ENCODE data around the gene PTPN5. TPM values are rescaled to one million over a fixed set of nuclear protein-coding genes. Genes with fewer than 3 reads are reported as not detected.

Gene PTPN5
- total RNA-seq, 1 experiment from 2014 or later: 1.4 TPM

GRCh38 chr11:18804199-18804999, 12.8 kb upstream of the PTPN5 start:
- Histone ChIP-seq H3K4me1 (ENCODE audit: insufficient read depth, low read length) (no peaks in the 10 kb centered on the region), H2BK20ac (ENCODE audit: low read depth, low read length, poor library complexity, severe bottlenecking) (no peak overlapping the region), H3K9me3 (ENCODE audit: control insufficient read depth, low read depth, low read length) (no peaks in the 10 kb centered on the region), H2AFZ (ENCODE audit: low read length) (no peak overlapping the region), H3K18ac (ENCODE audit: insufficient read length, low read depth, low read length) (no peak overlapping the region), H4K20me1 (ENCODE audit: control insufficient read depth, insufficient read depth, insufficient read length) (no peaks in the 10 kb centered on the region), H3K79me1 (ENCODE audit: insufficient read depth, low read depth, low read length, poor library complexity, severe bottlenecking) (no peaks in the 10 kb centered on the region), H3K27me3 (ENCODE audit: insufficient read depth, low read length) (no peaks in the 10 kb centered on the region), H4K8ac (replicated peaks; ENCODE audit: insufficient read length, low read depth, low read length) (no peak overlapping the region), H2AK5ac (ENCODE audit: insufficient read length, low read length) (no peak overlapping the region), H4K91ac (ENCODE audit: insufficient read length, low read depth, low read length) (no peak overlapping the region), H2BK5ac (ENCODE audit: insufficient read length, low read length) (no peak overlapping the region), H3K4me2 (ENCODE audit: insufficient read depth, insufficient read length, low read length) (no peak overlapping the region), H3K4ac (ENCODE audit: low read depth, low read length) (no peak overlapping the region), H3K14ac (ENCODE audit: insufficient read depth, low read length) (no peak overlapping the region), H3K79me2 (ENCODE audit: insufficient read depth, low read length) (no peaks in the 10 kb centered on the region), H3K27ac (ENCODE audit: insufficient read length, low read depth, low read length) (no peak overlapping the region), H3K9ac (ENCODE audit: extremely low read depth, insufficient read length, low read length) (no peak overlapping the region), H2BK120ac (ENCODE audit: low read depth, low read length, poor library complexity, severe bottlenecking) (no peak overlapping the region), H2BK12ac (ENCODE audit: insufficient read length, low read depth, low read length) (no peak overlapping the region), H3K23me2 (ENCODE audit: insufficient read length, low read depth, low read length, poor library complexity, severe bottlenecking) (no peaks in the 10 kb centered on the region), H4K5ac (ENCODE audit: insufficient read length, low read depth, low read length) (no peak overlapping the region), H3K23ac (ENCODE audit: insufficient read length, low read depth, low read length) (no peak overlapping the region), H3T11ph (ENCODE audit: low read length) (no peak overlapping the region), H3K56ac (ENCODE audit: insufficient read length, low read depth, low read length) (no peak overlapping the region), H2BK15ac (ENCODE audit: low read depth, low read length) (no peak overlapping the region)
- Mint-ChIP-seq H3K27ac (no peak overlapping the region), H3K36me3 (ENCODE audit: insufficient read depth in 1 of 3, low read depth in 3 of 3) (no peaks in the 10 kb centered on the region), H3K4me3 (no peak overlapping the region), H3K27me3 (ENCODE audit: low read depth) (peaks cover 54% of the 10 kb centered on the region), H3K4me1 (peaks cover 0 to 2% of the 10 kb centered on the region in 2 experiments; a peak in 1 of 4 replicates), H3K9me3 (no peaks in the 10 kb centered on the region)
- WGBS (ENCODE audit: extremely low coverage, insufficient read length, low lambda C conversion rate): no CpG with 5 or more reads among the region's 4 CpGs
- TF ChIP-seq, protein P1, sequence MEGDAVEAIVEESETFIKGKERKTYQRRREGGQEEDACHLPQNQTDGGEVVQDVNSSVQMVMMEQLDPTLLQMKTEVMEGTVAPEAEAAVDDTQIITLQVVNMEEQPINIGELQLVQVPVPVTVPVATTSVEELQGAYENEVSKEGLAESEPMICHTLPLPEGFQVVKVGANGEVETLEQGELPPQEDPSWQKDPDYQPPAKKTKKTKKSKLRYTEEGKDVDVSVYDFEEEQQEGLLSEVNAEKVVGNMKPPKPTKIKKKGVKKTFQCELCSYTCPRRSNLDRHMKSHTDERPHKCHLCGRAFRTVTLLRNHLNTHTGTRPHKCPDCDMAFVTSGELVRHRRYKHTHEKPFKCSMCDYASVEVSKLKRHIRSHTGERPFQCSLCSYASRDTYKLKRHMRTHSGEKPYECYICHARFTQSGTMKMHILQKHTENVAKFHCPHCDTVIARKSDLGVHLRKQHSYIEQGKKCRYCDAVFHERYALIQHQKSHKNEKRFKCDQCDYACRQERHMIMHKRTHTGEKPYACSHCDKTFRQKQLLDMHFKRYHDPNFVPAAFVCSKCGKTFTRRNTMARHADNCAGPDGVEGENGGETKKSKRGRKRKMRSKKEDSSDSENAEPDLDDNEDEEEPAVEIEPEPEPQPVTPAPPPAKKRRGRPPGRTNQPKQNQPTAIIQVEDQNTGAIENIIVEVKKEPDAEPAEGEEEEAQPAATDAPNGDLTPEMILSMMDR (conservative IDR thresholded peaks at IDR 0.05): no peak
- no peak for DNase-seq

Measured in H9 (cell line).